ENCODE measurements around the gene GRIK4.

Gene GRIK4

DNA sequence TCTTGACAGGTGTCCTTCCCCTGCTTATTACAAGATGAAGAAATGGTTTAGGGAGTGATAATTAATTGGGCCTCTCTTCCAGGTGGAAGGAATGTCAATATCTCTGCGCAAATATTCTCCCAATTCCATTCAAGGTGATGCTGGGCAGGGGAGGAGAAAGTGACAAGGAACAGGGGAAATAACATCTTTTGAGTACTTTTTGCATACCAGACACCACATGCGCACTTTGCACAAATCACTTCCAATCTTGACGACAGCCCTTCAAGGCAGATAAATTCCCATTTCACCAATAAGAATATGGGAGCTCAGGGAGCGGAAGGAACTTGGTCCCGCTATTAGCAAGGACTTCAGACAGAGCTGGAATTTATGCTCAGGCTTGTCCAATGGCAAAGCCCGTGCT is 367.2 kb downstream of the GRIK4 start:
- DNase-seq (ENCODE audit: low read depth, low spot score), result no peak

DNA sequence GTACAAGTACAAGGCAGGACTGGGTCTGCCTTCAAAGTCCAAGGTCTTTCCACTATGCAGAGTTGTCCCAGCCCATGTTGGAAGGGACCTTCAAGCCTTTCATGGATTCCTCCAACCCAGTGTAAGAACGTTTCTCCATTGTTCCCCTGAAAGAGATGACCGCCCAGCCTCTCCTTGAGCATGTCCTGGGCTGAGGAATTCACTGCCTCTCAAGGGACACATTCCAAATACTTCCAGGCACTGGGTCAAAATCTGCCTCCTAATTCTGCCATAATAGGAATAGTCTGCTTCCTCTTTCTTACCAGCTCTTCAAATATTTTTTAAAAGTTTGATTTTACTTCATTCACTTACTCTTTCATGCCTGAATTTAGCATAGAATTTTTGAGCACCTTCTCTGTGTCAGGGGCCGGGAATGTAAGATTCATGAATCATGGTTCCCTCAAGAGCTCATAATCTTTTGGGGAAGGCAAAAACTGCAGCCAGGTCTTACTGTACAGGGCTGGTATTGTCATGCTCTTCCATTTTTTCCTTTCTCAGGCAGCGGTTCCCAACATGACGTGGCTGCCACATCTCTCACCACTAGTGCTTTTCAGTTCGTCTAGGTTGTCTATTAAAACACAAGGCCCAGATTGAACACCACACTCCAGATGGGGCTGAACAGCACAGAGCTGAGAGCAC is 369.1 kb downstream of the GRIK4 start:
- DNase-seq (ENCODE audit: low read depth, low spot score), result peak; percentile 16

DNA sequence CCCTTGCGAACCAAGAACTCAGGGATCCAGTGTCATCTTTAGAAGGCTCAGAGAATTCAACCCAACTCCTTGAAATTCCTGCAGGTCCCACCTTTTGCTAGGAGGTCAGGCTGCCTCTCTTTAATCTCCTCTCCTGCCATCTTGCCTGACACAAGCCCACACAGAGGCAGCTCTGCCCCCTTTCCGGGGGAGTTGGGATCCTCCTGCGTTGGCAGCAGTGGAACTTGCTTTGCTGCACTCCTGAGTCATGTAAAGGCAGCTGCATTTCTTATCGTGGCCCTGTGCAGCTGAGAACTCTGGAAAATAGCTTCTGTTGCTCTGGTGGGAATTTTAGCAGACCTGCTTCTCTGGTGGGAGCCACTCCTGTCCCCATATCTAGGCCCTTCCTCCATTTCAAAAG is 370.0 kb downstream of the GRIK4 start:
- DNase-seq (ENCODE audit: low read depth, low spot score), result peak; percentile 16

DNA sequence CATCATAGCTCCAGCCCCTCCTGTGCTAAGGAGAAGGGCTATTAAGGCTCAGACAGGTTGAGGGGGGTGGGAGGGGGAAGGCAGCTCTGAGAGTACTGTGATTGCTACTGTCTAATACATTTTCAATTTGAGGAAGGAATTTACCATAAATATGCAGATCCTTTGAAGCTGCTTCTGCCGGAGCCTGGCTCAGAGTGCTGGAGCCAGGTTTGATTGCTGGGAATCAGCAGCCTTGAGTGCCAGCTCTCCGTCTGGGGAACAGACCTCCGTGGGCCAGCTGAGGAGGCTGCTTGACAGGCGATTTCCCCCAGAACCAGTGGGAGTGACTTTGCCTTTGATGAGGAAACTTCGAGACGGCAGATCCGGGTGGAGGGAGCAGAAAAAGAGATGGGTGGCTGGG is 370.6 kb downstream of the GRIK4 start:
- DNase-seq (ENCODE audit: low read depth, low spot score), result peak; percentile 37

DNA sequence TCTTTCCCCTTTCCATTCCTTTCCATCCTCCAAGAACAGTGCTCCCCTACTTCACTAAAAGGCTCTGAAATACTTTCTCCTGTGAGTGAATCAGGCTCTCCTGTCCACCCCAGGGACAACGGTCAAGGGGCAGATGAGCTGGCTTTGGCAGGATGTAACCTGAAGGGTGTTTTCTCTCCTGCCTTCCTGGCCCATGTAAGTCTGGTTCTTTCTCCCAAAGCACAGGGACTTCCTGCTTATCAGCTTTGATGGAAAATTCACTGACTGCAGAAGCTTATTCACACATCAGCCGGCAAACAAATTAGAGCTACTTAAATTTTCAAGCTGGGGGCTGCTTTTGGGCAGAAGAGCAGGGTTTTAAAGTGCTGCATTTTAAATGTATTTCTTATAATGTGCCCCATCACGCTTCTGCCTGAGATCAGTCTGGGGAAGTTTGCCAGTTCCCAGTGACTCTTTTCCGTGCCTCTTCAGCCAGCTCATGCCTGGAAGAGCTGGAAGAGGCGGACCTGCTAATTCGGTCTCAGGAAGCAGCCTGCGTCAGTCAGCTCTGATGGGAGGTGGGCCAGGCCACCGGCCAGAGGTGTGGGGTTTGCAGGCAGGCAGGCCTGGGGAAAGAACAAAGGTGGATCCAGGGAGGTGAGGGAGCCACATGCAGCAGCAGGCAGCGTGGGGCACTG is 372.0 kb downstream of the GRIK4 start:
- peak; percentile 79 for DNase-seq (ENCODE audit: low read depth, low spot score)

DNA sequence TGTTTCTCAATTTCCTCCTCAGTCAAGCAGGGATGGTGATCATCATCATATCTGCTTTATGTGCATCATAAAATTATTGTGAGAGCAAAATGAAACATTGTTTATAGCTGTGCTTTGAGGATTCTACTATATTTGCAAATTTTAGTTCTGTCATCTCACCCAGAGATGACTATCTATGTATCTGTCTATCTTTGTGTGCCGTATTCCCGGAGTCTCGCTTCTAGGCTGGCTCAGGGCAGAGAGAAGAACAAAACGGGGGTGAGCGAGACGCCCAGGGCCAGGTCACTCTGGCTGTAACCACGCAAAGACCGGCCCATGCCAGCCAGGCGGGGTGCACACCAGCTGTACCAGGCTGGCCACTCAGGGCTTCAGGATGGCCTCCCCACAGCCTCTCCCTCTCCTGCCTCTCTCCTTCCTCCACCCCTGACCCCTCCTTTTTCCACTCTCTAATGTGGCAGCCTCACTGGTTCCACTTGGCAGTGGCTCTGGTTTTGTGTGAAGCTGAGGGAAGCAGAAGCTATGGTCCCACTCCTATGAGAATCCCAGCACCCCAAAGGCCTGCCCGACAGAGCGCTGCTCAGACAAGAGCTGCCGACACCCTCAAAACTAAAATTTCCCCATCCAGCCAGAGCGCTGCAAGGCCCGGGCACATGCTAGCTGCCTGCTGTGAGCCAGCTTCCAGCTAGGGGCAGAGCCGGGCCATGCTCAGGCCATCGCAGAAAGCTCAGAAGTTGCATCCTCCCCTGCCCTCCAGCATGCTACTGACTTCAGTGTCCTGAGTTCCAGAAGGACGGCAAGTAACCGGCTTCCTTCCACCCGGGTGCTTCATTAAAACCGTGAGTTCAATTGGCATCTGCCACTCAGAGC is 372.8 kb downstream of the GRIK4 start:
- DNase-seq (ENCODE audit: low read depth, low spot score), result no peak

DNA sequence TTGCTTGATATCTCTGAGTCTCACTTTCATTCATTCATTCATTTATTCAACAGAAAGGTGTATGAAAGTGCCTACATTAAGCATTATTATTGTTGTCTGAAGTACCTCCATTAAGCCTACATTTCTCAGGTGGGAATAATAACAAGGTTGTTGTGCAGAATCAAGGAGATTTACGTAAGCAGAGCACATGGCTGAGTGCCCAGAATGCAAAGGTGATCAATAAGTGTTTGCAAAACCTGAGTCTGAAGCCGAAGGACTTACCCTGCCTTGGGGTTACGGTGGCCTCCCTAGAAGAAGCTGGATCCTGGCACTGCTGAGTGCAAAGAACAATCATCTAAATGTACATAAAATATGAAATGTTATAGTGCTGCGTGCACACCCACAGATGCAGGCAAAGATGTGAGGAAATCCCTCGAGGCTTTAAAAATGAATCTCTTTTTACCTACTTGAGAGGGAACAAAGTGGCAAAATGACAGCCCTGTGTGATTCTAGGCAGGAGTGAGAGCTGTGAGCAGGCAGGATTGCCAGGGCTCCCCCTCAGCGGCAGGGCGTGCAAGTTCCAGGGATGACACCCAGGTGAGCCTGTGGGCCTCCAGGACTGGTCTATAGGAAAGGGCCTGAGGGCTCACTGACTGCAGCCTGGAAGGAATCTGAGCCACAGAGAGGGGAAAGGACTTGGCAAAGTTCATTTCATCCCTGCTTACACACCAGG is 379.2 kb downstream of the GRIK4 start:
- no peak for DNase-seq (ENCODE audit: low read depth, low spot score)

DNA sequence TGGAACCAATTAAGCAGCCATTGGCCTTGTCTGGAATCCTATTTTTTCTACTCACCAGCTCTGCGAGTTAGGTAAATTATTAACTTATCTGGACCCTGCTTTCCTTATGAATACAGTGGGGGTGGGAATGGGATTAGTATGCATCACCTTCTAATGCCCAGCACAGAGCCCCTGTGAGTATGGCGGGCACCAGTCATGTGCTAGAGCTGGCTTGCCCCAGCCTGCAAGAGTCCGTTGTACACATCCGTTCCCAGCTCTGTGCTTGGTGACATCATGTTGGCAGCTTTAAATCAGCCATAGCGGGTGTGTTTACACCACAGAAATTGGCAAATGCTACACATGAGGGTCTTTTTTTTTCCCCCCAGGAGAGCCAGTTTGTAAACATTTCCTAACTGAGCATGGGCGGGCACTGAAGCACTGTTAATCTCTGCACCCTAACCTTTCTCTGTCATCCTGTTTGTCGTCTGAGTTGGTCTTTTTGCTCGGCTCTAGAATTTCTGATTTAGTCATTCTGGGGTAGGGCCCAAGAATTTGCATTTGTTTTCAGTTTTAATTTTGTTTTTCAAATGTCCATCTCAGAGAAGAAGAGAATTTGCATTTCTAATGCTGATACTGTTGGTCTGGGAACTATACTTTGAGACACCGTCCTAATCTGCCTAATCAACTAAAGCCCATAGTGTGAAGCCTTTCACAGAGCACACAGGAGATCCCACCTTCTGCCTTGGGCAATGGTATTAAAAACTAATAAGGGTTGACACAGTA is 382.1 kb downstream of the GRIK4 start:
- DNase-seq (ENCODE audit: low read depth, low spot score), result no peak

DNA sequence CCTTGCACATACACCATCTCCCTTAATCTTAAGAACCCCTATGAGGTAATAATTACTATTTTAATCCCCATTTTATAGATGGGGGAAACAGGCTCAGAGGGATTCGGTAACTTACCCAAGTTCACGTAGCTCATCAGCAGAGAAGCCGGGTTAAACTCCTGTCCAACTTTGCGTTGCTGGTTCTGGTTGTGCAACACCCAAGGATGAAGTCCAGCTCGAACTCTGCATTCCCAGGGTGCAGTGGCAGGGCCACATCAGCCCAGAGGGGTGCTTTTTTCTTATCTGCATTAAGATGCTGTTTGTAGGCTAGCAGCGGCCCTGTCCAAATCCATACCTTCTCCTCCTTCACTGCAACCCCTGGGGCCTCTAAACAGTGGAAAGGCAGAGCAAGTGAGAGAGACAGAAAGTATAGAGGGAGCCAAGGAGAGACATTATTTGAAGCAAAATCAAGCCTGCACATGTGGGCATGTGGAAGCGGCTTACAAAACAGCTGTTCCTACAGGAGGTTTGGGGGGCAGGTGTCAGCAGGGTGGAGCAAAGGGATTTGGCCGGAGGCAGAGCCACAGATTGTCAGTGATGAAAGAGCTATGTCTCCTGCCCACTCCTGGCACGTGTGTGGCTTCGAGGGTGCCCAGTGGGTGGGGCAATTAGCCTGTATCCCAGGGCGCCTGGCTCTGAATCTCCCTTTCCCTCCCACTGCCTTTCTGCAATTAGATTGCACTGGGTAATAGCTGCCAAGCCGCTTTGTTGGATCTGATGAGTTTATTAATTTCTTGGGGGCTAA is 382.8 kb downstream of the GRIK4 start:
- DNase-seq (ENCODE audit: low read depth, low spot score), result no peak

DNA sequence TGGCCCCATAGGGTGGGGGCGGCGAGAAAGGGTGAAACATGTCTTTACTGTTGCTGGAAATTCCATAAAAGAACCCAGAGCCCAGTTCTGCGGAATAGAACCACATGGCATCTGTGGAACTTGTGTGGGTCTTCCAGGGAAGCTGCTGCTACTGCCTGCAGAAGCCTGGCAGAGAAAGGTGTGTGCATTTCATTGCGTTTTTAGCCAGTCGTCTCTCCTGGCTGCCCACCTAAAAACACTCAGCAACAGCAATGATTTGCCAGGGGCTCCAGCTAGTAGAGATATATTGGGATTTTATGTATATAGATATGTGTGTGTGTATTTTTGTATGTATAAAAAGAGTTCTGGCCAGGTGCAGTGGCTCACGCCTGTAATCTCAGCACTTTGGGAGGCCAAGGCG is 385.1 kb downstream of the GRIK4 start:
- no peak for DNase-seq (ENCODE audit: low read depth, low spot score)

DNA sequence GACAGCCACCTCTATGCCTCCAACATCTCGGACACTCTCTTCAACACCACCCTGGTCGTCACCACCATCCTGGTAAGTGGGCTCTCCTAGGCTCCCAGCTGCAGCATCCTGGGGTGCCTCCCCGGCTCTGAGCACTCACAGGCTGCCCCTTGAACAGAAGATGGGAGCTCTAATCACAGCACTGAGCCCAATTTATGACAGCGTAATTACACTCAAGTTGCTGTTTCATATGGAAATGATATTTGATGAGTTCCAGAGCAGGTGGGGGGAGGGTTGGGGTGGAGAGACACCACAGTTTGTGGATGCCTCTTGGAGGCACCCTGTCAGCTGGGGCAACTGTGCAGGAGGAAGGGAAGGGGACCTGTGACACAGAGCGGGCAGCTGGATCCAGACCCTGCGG is 387.0 kb downstream of the GRIK4 start:
- DNase-seq (ENCODE audit: low read depth, low spot score), result no peak

DNA sequence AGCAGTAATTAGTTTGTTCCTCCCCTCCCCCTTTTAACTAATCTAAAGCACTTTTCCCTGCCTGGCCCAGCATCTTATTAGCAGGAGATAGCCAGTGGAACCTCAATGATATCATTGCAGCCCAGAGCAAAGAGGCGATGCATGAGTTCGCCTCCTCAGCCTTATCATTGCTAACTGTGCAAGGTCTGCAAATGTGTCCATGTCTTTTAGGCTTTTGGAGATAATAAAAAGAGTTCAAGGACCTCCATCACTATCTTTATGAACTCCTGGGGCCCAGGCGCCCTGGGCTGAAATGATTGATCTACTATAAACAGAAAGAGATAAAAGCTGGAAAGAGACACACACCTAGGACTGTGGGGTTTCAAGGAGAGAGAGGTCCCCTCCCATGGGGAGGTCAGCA is 388.2 kb downstream of the GRIK4 start:
- no peak for DNase-seq (ENCODE audit: low read depth, low spot score)

DNA sequence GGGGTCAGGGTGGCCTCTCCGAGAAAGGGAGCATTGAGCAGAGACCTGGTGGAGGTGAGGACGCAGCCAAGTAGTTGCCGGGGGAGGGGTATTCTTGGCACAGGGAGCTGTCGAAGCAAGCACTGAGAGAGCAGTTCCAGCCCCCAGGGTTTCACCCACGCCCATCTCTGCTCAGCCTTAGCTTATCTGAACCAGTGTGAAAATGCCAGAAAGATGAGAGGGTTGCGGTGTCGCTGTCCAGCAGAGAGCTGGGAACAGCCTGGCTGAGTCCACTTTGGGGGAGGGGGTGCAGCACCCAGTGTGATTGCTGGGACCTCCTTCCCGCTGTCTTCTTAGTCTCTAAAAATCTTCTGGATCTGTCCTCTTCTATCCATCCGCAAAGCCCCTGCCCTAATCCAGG is 389.1 kb downstream of the GRIK4 start:
- peak; percentile 29 for DNase-seq (ENCODE audit: low read depth, low spot score)

DNA sequence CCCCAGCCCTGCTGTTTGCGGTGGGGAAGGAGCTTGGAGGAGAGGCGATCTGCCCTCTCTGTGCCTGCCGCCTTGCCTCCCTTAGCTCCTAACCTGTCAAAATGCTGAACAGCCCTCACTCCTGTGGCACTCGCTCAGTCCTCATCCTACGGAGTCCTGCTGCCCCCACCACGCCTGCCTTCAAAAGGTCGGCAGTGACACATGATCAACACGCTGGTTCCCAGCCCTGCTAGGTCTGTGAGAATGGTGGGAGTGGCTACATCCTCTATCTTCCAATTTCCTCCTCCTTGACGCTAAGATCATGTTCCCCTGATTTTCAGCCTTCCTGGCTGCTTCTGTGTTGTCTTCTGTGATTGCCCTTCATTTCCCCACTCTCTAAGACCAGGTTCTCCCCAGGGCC is 392.1 kb downstream of the GRIK4 start:
- DNase-seq (ENCODE audit: low read depth, low spot score), result no peak

DNA sequence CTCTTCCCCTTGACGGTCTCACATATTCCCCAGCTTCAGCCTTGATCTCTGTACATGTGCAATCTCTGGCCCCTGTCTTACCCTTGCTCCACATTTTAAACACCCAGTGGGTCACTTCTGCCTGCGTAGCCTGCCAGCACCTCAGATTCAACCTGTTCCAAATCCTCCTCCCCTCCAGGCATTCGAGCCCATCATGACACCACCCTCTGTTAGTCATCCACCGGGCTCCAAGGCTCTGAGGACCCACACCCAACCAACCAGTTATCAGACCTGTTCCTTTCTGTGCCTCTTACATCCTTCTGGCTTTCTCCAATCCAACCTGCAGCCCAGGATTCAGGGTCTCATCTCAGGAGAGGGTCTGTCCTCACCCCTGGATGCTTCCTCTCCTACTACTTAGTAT is 392.6 kb downstream of the GRIK4 start:
- DNase-seq (ENCODE audit: low read depth, low spot score), result no peak

DNA sequence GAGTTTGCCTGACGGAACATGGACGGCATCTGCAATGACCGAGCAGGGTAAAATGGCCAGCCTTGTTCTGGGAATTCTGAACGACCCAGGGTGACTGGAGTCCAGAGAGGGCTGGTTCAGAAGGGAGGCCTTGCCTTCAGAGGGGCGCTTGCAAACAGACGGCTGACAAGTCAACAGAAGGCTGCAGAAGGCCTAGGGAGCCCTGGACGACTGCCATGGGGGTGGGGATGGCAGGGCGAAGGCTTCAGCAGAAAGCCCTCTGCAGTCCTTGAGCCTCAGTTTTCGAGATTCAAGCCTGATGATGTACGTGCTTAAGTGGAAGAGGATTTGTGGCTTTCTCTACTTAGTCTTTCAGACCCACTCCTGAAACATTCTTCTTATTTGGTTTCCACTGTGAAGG is 395.2 kb downstream of the GRIK4 start:
- DNase-seq (ENCODE audit: low read depth, low spot score), result no peak

DNA sequence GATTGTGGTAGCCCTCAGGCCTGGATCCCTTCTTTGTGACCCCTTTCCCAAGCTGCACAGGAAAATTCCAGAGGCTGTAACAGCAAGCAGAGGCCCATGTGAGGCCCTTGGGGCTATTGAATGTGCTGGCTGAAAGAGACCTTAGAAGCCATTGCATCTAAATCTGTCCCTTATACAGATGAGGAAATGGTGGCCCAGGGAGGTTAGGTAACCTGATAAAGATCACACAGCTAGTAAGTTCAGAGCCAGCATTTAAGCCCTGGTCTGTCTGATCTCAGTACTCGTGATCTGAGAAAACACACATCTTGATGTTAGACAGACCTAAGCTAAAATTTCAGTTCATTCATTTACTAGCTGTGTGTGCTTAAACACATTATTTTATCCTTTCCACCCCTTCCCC is 396.4 kb downstream of the GRIK4 start:
- no peak for DNase-seq (ENCODE audit: low read depth, low spot score)

DNA sequence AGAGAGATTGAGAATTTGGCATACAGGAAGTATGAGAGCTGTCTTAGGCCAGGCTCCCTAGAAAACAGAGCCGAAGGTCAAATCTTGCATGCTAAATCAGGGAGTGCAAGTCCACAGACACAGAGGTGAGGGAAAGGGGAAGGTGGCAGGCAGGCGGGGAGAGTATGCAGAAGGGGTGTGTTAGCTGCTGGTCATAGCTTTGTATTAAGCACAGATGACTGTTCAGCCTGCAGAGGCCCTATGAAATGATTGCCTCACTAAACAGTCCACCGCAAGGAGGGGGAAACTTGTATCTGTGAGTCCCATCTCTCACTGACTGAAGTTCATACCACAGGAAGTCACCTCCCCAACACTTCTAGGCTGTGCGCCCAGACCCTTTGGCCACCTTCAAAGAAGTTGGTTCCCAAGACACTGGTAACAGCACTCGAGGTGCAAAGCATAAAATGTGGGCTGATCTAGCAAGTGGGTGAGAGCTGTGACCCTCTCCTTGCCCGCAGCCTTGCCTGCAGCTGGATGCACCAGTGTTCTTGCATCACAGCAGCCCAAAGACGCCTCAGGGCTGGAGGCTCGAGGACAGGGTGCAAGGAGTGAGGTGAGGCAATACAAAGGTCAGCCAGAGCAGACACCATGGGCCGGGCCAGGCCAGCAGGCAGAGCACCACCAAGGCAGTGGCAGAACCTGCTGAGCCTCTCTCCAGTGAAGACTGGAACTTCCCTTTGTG is 397.1 kb downstream of the GRIK4 start:
- DNase-seq (ENCODE audit: low read depth, low spot score), result no peak

DNA sequence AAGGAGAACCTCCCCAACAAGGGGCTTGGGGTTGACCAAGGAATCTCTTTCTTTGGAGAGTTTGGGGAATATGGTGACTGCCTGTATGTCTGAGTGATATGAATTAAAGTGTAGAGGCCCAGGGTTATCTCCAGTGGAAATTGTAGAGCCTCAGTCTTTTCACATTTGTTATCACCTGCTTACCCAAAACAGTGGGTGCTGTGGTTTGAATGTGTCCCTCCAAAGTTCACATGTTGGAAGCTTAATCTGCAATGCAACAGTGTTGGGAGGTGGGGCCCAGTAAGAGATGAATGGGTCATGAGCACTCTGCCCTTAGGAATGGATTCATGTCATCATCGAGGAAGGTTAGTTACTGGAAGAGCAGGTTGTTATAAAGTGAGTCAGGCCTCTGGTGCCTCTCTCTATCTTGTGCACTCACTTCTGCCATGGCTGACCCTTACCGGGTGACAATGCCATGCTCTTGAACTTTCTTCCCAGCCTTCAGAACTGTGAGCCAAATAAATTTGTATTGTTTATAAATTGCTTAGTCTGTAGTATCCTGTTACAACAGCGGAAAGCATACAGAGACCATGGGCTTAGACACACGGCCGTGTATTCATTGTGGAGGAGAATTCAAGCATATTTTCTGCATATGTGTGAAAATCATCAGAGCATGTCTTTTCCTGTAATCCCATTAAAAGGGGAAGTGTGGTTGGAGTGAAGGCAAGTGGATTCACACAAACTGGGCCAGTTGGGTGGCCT is 398.3 kb downstream of the GRIK4 start:
- no peak for DNase-seq (ENCODE audit: low read depth, low spot score)

Data from astrocyte of the hippocampus (primary cell).